Immature natural killer cell (primary cell): ENCODE measurements around the gene ALPK1. TPM values are rescaled to one million over a fixed set of nuclear protein-coding genes. Genes with fewer than 3 reads are reported as not detected.

Source experiments
- DNase-seq, 3 donors: peaks; one replicate each; pipeline ENCODE4 v3.0.0; 2022; ENCODE audit warnings: mixed read lengths in 1 of 3
- H3K27ac Mint-ChIP-seq, 6 donors: one replicate each; pipeline ENCODE4 v1.8.0; 2020; ENCODE audit warnings: mixed read lengths in 6 of 6, mild to moderate bottlenecking in 5 of 6, inconsistent platforms in 4 of 6, moderate library complexity in 3 of 6
- H3K27me3 Mint-ChIP-seq, 3 donors: one replicate each; pipeline ENCODE4 v1.8.0; 2020 to 2021; ENCODE audit warnings: low read depth in 3 of 3, mild to moderate bottlenecking in 3 of 3, mixed read lengths in 3 of 3, moderate library complexity in 3 of 3, inconsistent platforms in 1 of 3
- H3K36me3 Mint-ChIP-seq, 3 donors: one replicate each; pipeline ENCODE4 v1.8.0; 2020; ENCODE audit warnings: mixed read lengths in 3 of 3, inconsistent platforms in 2 of 3, mild to moderate bottlenecking in 2 of 3
- H3K4me1 Mint-ChIP-seq, 2 donors: one replicate each; pipeline ENCODE4 v1.8.0; 2020; ENCODE audit warnings: inconsistent platforms in 2 of 2, mild to moderate bottlenecking in 2 of 2, mixed read lengths in 2 of 2, moderate library complexity in 1 of 2
- H3K4me3 Mint-ChIP-seq, 5 donors: one replicate each; pipeline ENCODE4 v1.8.0; 2020; ENCODE audit warnings: mild to moderate bottlenecking in 5 of 5, mixed read lengths in 5 of 5, inconsistent platforms in 3 of 5, moderate library complexity in 3 of 5
- H3K9me3 Mint-ChIP-seq, 6 donors: one replicate each; pipeline ENCODE4 v1.8.0; 2020; ENCODE audit warnings: mild to moderate bottlenecking in 6 of 6, mixed read lengths in 6 of 6, inconsistent platforms in 4 of 6, moderate library complexity in 3 of 6
- polyA plus RNA-seq, 3 donors: library from polyadenylated mRNA; unstranded; fragments of 300-500 nt; fragmentation: Illumina TruSeq; gene quantifications; one replicate each; pipeline ENCODE4 v1.2.3, GENCODE V29; 2021

ALPK1 gene
- polyA plus RNA-seq = 1 to 10 TPM in 1 of 3 donors, under 1 TPM in 1, not detected in 1; 0.32 to 1.3 TPM

- H3K4me3 Mint-ChIP-seq = peak within 1 kb of the TSS; percentile 6 to 62 (median 47)
- H3K27me3 Mint-ChIP-seq = peaks cover 0 to 4% (median 4%) of the 10 kb centered on the region in 3 donors
- DNase-seq = no peak
- peaks cover 6 to 8% of the 10 kb centered on the region in 2 donors for H3K4me1 Mint-ChIP-seq
- no peaks in the 10 kb centered on the region for H3K36me3 Mint-ChIP-seq
- no peak within 1 kb of the TSS for H3K27ac Mint-ChIP-seq
- H3K9me3 Mint-ChIP-seq = no peaks in the 10 kb centered on the region
Observed at GRCh38 chr4:112296949-112297880, at the start of gene ALPK1. TSS of gene ALPK1 (plus strand) at chr4:112297369.

- H3K9me3 Mint-ChIP-seq = no peaks in the 10 kb centered on the region
- H3K36me3 Mint-ChIP-seq = peaks cover 0 to 4% (median 0%) of the 10 kb centered on the region in 3 donors
- peaks cover 0 to 5% of the 10 kb centered on the region in 2 donors for H3K4me1 Mint-ChIP-seq
- no peak overlapping the region for H3K4me3 Mint-ChIP-seq
- no peak for DNase-seq
- H3K27me3 Mint-ChIP-seq = peaks cover 0 to 1% (median 0%) of the 10 kb centered on the region in 3 donors
- H3K27ac Mint-ChIP-seq = no peak overlapping the region
Observed at GRCh38 chr4:112251019-112251643, 46.0 kb upstream of the ALPK1 start.

GRCh38 chr4:112252234-112252633, 44.9 kb upstream of the ALPK1 start:
- H3K27ac Mint-ChIP-seq = no peak overlapping the region

GRCh38 chr4:112253382-112254000, 43.7 kb upstream of the ALPK1 start:
- Mint-ChIP-seq H3K27me3 (peaks cover 0 to 1% (median 0%) of the 10 kb centered on the region in 3 donors), H3K36me3 (peaks cover 0 to 4% (median 3%) of the 10 kb centered on the region in 3 donors)

More at GRCh38 chr4:112252234-112252633, 44.9 kb upstream of the ALPK1 start:
- Mint-ChIP-seq H3K36me3 (peaks cover 0 to 4% (median 3%) of the 10 kb centered on the region in 3 donors), H3K4me1 (peaks cover 0 to 5% of the 10 kb centered on the region in 2 donors), H3K4me3 (no peak overlapping the region), H3K27me3 (peaks cover 0 to 1% (median 0%) of the 10 kb centered on the region in 3 donors), H3K9me3 (no peaks in the 10 kb centered on the region)
- DNase-seq = no peak

GRCh38 chr4:112257098-112257497, 40.1 kb upstream of the ALPK1 start:
- no peak for DNase-seq
- Mint-ChIP-seq H3K4me3 (no peak overlapping the region), H3K4me1 (peaks cover 0 to 5% of the 10 kb centered on the region in 2 donors), H3K36me3 (peaks cover 0 to 4% (median 3%) of the 10 kb centered on the region in 3 donors), H3K27me3 (peaks cover 0 to 1% (median 0%) of the 10 kb centered on the region in 3 donors), H3K27ac (no peak overlapping the region), H3K9me3 (no peaks in the 10 kb centered on the region)

More at GRCh38 chr4:112253382-112254000, 43.7 kb upstream of the ALPK1 start:
- Mint-ChIP-seq H3K4me3 (no peak overlapping the region), H3K27ac (peak overlapping the region in 1 of 6 donors; percentile 4), H3K9me3 (no peaks in the 10 kb centered on the region), H3K4me1 (peaks cover 0 to 5% of the 10 kb centered on the region in 2 donors)
- DNase-seq = no peak

- Mint-ChIP-seq H3K27ac (no peak overlapping the region), H3K9me3 (no peaks in the 10 kb centered on the region), H3K4me3 (no peak overlapping the region), H3K27me3 (no peaks in the 10 kb centered on the region), H3K36me3 (peaks cover 0 to 8% (median under 1%) of the 10 kb centered on the region in 3 donors), H3K4me1 (no peaks in the 10 kb centered on the region)
- DNase-seq = no peak
Observed at GRCh38 chr4:112266823-112267222, 30.3 kb upstream of the ALPK1 start.

GRCh38 chr4:112270051-112270450, 27.1 kb upstream of the ALPK1 start:
- Mint-ChIP-seq H3K4me3 (no peak overlapping the region), H3K27me3 (no peaks in the 10 kb centered on the region), H3K36me3 (peaks cover 0 to 6% (median 0%) of the 10 kb centered on the region in 3 donors), H3K9me3 (no peaks in the 10 kb centered on the region), H3K4me1 (peaks cover 0 to 12% of the 10 kb centered on the region in 2 donors), H3K27ac (no peak overlapping the region)
- no peak for DNase-seq

- no peaks in the 10 kb centered on the region for H3K27me3 Mint-ChIP-seq
- peak overlapping the region in 1 of 6 donors; percentile 24 for H3K27ac Mint-ChIP-seq
- no peak overlapping the region for H3K4me3 Mint-ChIP-seq
- no peaks in the 10 kb centered on the region for H3K9me3 Mint-ChIP-seq
- H3K36me3 Mint-ChIP-seq = peaks cover 0 to 6% (median 0%) of the 10 kb centered on the region in 3 donors
- H3K4me1 Mint-ChIP-seq = peaks cover 0 to 12% of the 10 kb centered on the region in 2 donors
- DNase-seq = no peak
Observed at GRCh38 chr4:112270640-112271421, 26.3 kb upstream of the ALPK1 start.

- peak overlapping the region in 1 of 6 donors; percentile 41 for H3K27ac Mint-ChIP-seq
- H3K36me3 Mint-ChIP-seq = peaks cover 0 to 9% (median 5%) of the 10 kb centered on the region in 3 donors
- H3K4me1 Mint-ChIP-seq = peaks cover 0 to 16% of the 10 kb centered on the region in 2 donors
- no peak for DNase-seq
- no peaks in the 10 kb centered on the region for H3K27me3 Mint-ChIP-seq
- no peak overlapping the region for H3K4me3 Mint-ChIP-seq
- no peaks in the 10 kb centered on the region for H3K9me3 Mint-ChIP-seq
Observed at GRCh38 chr4:112272292-112272691, 24.9 kb upstream of the ALPK1 start.

- H3K9me3 Mint-ChIP-seq = no peaks in the 10 kb centered on the region
Observed at GRCh38 chr4:112274959-112275358, 22.2 kb upstream of the ALPK1 start.

GRCh38 chr4:112276113-112276512, 21.1 kb upstream of the ALPK1 start:
- H3K36me3 Mint-ChIP-seq = peaks cover 0 to 9% (median 5%) of the 10 kb centered on the region in 3 donors
- no peak for DNase-seq
- no peak overlapping the region for H3K4me3 Mint-ChIP-seq
- H3K27ac Mint-ChIP-seq = no peak overlapping the region
- H3K27me3 Mint-ChIP-seq = no peaks in the 10 kb centered on the region
- peaks cover 14 to 52% of the 10 kb centered on the region in 2 donors for H3K4me1 Mint-ChIP-seq
- H3K9me3 Mint-ChIP-seq = no peaks in the 10 kb centered on the region

More at GRCh38 chr4:112274959-112275358, 22.2 kb upstream of the ALPK1 start:
- no peak for DNase-seq
- no peak overlapping the region for H3K27ac Mint-ChIP-seq
- no peaks in the 10 kb centered on the region for H3K27me3 Mint-ChIP-seq
- no peak overlapping the region for H3K4me3 Mint-ChIP-seq
- peaks cover 0 to 9% (median 5%) of the 10 kb centered on the region in 3 donors for H3K36me3 Mint-ChIP-seq
- peaks cover 11 to 43% of the 10 kb centered on the region in 2 donors for H3K4me1 Mint-ChIP-seq

GRCh38 chr4:112277220-112277619, 19.9 kb upstream of the ALPK1 start:
- no peak for DNase-seq
- Mint-ChIP-seq H3K36me3 (peaks cover 0 to 5% (median 5%) of the 10 kb centered on the region in 3 donors), H3K27ac (peak overlapping the region in 2 of 6 donors; percentile 16 to 17), H3K4me1 (peaks cover 16 to 63% of the 10 kb centered on the region in 2 donors), H3K27me3 (no peaks in the 10 kb centered on the region), H3K9me3 (no peaks in the 10 kb centered on the region), H3K4me3 (no peak overlapping the region)
